NCI-H446 treated with DMSO at 0.1 percent for 48 hours (cell line): ENCODE results near the gene LIG1.
"Not testable (repeated sequence)": the region's sequence is repeated elsewhere in the genome, so short reads cannot be mapped to it uniquely, and the experiment has no call there.

Experiments used
- DNase-seq: peaks from one replicate; lab custom pipeline; 2025; lab: John Stamatoyannopoulos, UW

LIG1 gene

GRCh38 chr19:48121066-48121465 is 49.1 kb downstream of the LIG1 start:
- no peak for DNase-seq

DNA sequence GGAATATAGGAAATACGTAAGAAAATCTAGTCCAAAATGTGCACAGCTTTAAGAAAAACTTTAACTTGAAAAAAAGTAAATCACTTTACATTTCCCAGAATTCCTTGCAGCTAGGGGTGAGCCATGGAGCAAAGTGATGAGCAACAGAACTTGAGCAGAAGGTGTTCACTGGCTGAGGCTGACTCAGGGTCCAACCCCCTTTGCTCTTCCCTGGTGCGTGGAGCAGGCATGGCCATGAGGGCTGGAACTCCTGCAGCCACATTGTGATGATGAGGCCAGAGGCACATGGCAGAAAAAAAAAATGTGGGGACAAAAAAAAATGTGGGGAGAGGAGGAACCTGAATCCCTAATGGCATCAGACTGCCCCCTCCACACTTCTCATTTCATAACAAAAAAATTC is 49.6 kb downstream of the LIG1 start:
- no peak for DNase-seq

- no peak for DNase-seq
Observed at GRCh38 chr19:48118131-48118517, 52.0 kb downstream of the LIG1 start.

GRCh38 chr19:48117515-48118130 is 52.5 kb downstream of the LIG1 start:
- DNase-seq, result no peak

GRCh38 chr19:48113190-48113917 is 56.8 kb downstream of the LIG1 start:
- DNase-seq, result no peak

- no peak for DNase-seq
Observed at GRCh38 chr19:48111280-48111679, 58.9 kb downstream of the LIG1 start.

GRCh38 chr19:48110350-48110966 is 59.7 kb downstream of the LIG1 start, which contains the start of gene PLA2G4C:
PLA2G4C (minus strand) TSS chr19:48110817; CDS start chr19:48106529, 4,288 bp downstream.
- peak; percentile 43 for DNase-seq

GRCh38 chr19:48108997-48109782 is 61.0 kb downstream of the LIG1 start:
- DNase-seq, result no peak

DNA sequence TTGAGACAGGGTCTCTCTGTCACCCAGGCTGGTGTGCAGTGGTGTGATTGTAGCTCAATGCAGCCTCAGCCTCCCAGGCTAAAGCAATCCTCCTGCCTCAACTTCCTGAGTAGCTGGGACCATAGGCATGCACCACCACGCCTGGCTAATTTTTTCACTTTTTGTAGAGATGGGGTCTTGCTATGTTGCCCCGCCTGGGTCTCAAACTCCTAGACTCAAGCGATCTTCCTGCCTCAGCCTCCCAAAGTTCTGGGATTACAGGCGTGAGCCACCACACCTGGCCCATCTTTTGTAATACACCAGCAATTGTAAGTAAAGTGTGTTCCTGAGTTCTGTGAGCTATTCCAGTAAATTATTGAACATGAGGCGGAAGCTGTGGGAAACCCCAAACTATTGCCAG is 66.2 kb downstream of the LIG1 start:
- no peak for DNase-seq

GRCh38 chr19:48102870-48103751 is 67.0 kb downstream of the LIG1 start:
- DNase-seq, result peak; percentile 36

- no peak for DNase-seq
Observed at GRCh38 chr19:48095612-48096175, 74.5 kb downstream of the LIG1 start.

- no peak for DNase-seq
Observed at GRCh38 chr19:48094855-48095203, 75.3 kb downstream of the LIG1 start.

- DNase-seq, result no peak
Observed at GRCh38 chr19:48094129-48094854, 75.9 kb downstream of the LIG1 start.

- not testable (repeated sequence) for DNase-seq
Observed at GRCh38 chr19:48091111-48091718, 78.9 kb downstream of the LIG1 start.

GRCh38 chr19:48090281-48090802 is 79.8 kb downstream of the LIG1 start:
- no peak for DNase-seq

GRCh38 chr19:48088991-48089390 is 81.2 kb downstream of the LIG1 start:
- DNase-seq, result not testable (repeated sequence)

DNA sequence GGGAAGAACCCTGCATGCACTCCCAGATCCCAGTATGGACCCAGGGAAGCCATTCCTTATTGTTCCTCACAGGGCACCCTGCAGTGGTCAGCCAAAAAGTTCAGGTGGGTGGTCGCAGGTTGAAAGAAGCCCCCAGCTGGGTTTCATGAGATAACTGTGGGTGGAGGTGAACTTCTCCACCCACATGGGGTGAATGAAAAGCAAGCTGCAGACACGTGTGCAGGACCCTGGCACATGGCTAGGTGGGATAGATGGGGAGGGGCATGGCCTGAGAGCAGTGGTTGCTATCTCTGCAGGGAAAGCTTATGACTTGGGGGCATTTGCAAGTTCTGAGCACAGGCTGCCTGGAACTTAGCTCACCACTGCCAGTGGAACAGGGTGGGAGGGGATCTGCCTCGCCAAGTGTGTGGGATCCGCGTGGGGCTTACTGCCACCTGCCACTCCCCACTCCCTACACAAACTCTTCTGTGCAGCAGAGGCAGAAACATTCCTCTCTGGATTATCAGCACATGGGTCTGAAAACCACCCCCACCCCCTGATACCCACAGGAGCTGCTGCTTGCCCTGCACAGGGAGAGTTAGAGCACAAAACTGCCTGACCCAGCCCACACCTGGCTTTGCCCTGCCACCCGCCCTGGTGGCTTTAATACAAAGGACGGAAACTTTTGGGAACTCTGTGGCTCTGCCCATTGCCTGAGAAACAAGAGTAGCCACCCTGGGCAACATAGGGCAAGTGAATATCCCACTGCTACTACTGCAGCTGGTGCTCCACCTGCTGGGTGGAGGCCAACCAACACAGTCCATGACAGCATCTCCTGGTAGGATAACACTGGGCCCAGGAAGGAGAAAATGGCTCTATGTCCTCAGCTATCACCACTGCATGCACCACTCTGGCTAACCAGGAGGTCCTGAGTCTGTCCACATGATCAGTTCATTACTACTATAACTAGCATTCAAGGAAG is 84.0 kb downstream of the LIG1 start:
- DNase-seq, result no peak

GRCh38 chr19:48085076-48085475 is 85.1 kb downstream of the LIG1 start:
- DNase-seq, result no peak

DNA sequence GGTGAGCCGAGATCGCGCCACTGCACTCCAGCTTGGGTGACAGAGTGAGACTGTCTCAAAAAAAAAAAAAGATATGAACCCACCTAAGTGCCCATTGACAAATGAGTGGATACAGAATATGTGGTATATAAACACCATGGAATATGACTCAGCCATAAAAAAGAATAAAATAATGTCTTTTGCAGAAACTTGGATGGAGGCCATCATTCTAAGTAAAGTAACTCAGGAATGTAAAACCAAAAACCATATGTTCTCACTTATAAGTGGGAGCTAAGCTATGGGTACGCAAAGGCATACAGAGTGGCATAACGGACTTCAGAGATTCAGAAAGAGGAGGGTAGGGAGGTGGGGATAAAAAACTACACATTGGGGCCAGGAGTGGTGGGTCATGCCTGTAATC is 89.0 kb downstream of the LIG1 start:
- DNase-seq, result no peak
